ENCODE data around the gene ZNF76. TPM values are rescaled to one million over a fixed set of nuclear protein-coding genes. Genes with fewer than 3 reads are reported as not detected.

Gene ZNF76
- total RNA-seq, 4 donors from 2014 or later = 41.6 to 97.2 (median 55.5) TPM

- H3K4me1 ChIP-seq = peaks cover 0 to 47% (median 11%) of the 10 kb centered on the region in 4 donors
- DNase-seq (ENCODE audit: low spot score in 2 of 2) = peak; percentile 51 to 68
Observed at GRCh38 chr6:35259948-35260590, 534 bp downstream of the ZNF76 start.

DNA sequence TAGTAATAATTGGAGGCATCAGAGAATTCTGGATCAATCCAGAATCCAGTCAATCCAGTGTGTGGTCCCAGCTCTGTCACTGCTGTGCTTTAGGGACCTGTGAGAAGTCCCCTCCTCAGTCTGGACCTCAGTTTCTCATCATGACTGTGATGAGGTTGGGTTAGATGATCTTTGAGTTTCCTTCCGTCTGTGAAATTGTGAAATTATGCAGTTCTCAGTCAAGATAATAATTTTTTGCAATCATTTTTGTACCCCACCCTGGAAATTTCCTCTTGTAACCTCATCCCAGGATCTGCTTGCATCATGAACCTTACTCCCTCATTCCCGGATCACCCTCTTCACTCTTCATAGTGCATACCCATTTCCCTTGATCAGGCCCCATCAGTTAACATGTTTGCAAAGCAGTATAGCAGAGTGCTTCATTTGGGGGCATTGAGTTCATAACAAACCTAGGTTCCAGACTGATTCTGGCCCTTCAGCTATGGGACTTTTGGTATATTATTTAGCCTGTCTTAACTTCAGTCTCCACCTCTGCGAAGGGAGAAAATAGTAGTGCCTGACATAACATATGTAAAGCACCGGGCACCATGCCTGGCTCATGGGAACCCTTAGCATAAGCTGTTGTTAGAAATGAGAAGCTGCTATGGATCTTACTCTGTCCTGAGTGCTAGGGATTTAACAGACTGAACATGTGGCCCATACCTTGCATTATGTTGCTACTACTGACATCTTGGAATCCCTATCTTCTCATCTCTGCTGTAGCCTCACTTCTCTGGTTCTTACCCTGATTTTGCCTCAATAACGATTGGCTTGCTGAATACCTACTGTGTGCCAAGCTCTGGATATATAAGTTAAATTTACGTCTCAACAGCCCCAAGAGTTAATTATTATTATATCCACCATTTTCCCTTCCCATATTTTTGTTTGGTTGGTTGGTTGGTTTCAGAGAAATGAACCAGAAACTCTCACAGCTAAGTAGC, 1.3 kb downstream of the ZNF76 start:
- H3K4me1 ChIP-seq = peaks cover 0 to 47% (median 11%) of the 10 kb centered on the region in 4 donors
- H3K36me3 ChIP-seq = no peaks in the 10 kb centered on the region
- TF ChIP-seq, protein P1, sequence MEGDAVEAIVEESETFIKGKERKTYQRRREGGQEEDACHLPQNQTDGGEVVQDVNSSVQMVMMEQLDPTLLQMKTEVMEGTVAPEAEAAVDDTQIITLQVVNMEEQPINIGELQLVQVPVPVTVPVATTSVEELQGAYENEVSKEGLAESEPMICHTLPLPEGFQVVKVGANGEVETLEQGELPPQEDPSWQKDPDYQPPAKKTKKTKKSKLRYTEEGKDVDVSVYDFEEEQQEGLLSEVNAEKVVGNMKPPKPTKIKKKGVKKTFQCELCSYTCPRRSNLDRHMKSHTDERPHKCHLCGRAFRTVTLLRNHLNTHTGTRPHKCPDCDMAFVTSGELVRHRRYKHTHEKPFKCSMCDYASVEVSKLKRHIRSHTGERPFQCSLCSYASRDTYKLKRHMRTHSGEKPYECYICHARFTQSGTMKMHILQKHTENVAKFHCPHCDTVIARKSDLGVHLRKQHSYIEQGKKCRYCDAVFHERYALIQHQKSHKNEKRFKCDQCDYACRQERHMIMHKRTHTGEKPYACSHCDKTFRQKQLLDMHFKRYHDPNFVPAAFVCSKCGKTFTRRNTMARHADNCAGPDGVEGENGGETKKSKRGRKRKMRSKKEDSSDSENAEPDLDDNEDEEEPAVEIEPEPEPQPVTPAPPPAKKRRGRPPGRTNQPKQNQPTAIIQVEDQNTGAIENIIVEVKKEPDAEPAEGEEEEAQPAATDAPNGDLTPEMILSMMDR (IDR thresholded peaks at IDR 0.05) = no peak
- TF ChIP-seq POLR2A (IDR thresholded peaks at IDR 0.05) (no peak), EP300 (IDR thresholded peaks at IDR 0.05) (no peak)
- no peaks in the 10 kb centered on the region for H3K27me3 ChIP-seq
- peak in 1 of 2 donors; percentile 25 for DNase-seq (ENCODE audit: low spot score in 2 of 2)
- no peaks in the 10 kb centered on the region for H3K9me3 ChIP-seq
- 72 to 83% methylated on average over 6 of the region's 6 CpGs for WGBS, 2 donors
- H3K4me3 ChIP-seq = peak overlapping the region; percentile 70 to 96 (median 87)
- peak overlapping the region; percentile 92 to 98 (median 96) for H3K27ac ChIP-seq

More at GRCh38 chr6:35259948-35260590, 534 bp downstream of the ZNF76 start:
- peak in 1 of 2 donors; percentile 23 for TF ChIP-seq EP300 (IDR thresholded peaks at IDR 0.05)
- TF ChIP-seq POLR2A (IDR thresholded peaks at IDR 0.05) = no peak
- H3K36me3 ChIP-seq = no peaks in the 10 kb centered on the region
- 6% methylated on average over 19 to 22 of the region's 23 CpGs for WGBS, 2 donors
- H3K27me3 ChIP-seq = no peaks in the 10 kb centered on the region
- H3K27ac ChIP-seq = peak overlapping the region; percentile 92 to 98 (median 96)
- H3K9me3 ChIP-seq = no peaks in the 10 kb centered on the region
- peak overlapping the region; percentile 70 to 96 (median 87) for H3K4me3 ChIP-seq

- no peak for TF ChIP-seq EP300 (IDR thresholded peaks at IDR 0.05)
- no peak for TF ChIP-seq POLR2A (IDR thresholded peaks at IDR 0.05)
- TF ChIP-seq, protein P1 (IDR thresholded peaks at IDR 0.05) = no peak
- no peak for DNase-seq (ENCODE audit: low spot score in 2 of 2)
- H3K4me3 ChIP-seq = no peak overlapping the region
- peak overlapping the region in 1 of 4 donors; percentile 16 for H3K27ac ChIP-seq
- peaks cover 0 to 39% (median 11%) of the 10 kb centered on the region in 4 donors for H3K4me1 ChIP-seq
- H3K27me3 ChIP-seq = no peaks in the 10 kb centered on the region
- 59 to 74% methylated on average over 2 of the region's 2 CpGs for WGBS, 2 donors
- peaks cover 0 to 8% (median 0%) of the 10 kb centered on the region in 3 donors for H3K36me3 ChIP-seq
- no peaks in the 10 kb centered on the region for H3K9me3 ChIP-seq
Observed at GRCh38 chr6:35262596-35262995, 3.1 kb downstream of the ZNF76 start.

GRCh38 chr6:35264550-35265274, 5.2 kb downstream of the ZNF76 start:
- Histone ChIP-seq H3K27me3 (no peaks in the 10 kb centered on the region), H3K9me3 (no peaks in the 10 kb centered on the region), H3K27ac (no peak overlapping the region), H3K4me1 (peaks cover 0 to 28% (median 5%) of the 10 kb centered on the region in 4 donors), H3K4me3 (no peak overlapping the region), H3K36me3 (peaks cover 0 to 13% (median 0%) of the 10 kb centered on the region in 3 donors)
- no peak for TF ChIP-seq POLR2A (IDR thresholded peaks at IDR 0.05)
- TF ChIP-seq EP300 (IDR thresholded peaks at IDR 0.05) = no peak
- TF ChIP-seq, protein P1 (IDR thresholded peaks at IDR 0.05) = no peak
- DNase-seq (ENCODE audit: low spot score in 2 of 2) = no peak

- no peak overlapping the region for H3K4me3 ChIP-seq
- no peaks in the 10 kb centered on the region for H3K27me3 ChIP-seq
- no peak overlapping the region for H3K27ac ChIP-seq
- peaks cover 0 to 24% (median 3%) of the 10 kb centered on the region in 4 donors for H3K4me1 ChIP-seq
- TF ChIP-seq, protein P1 (IDR thresholded peaks at IDR 0.05) = no peak
- TF ChIP-seq POLR2A (IDR thresholded peaks at IDR 0.05) (no peak), EP300 (IDR thresholded peaks at IDR 0.05) (no peak)
- H3K36me3 ChIP-seq = peaks cover 0 to 21% (median 0%) of the 10 kb centered on the region in 3 donors
- 79 to 85% methylated on average over 2 of the region's 2 CpGs for WGBS, 2 donors
- no peak for DNase-seq (ENCODE audit: low spot score in 2 of 2)
- H3K9me3 ChIP-seq = no peaks in the 10 kb centered on the region
Observed at GRCh38 chr6:35265523-35265922, 6.0 kb downstream of the ZNF76 start.
